Activated naive CD4-positive, alpha-beta T cell treated with anti-CD3 and anti-CD28 coated beads for 36 hours (primary cell): ENCODE measurements around the gene HNRNPM. TPM values are rescaled to one million over a fixed set of nuclear protein-coding genes. Genes with fewer than 3 reads are reported as not detected.
A peak's percentile ranks its signal among the peaks of the same experiment; 100 is the strongest.
"Not testable (repeated sequence)": the region's sequence is repeated elsewhere in the genome, so short reads cannot be mapped to it uniquely, and the experiment has no call there.

Source experiments
- CTCF ChIA-PET: fragments of 350-600 bp; sonication (Branson Sonifier 250); formaldehyde crosslinking; loops from one replicate; lab custom pipeline; 2021; ENCODE audit warnings: antibody characterized with exemption; lab: Charles Lee
- DNase-seq: peaks from one replicate; pipeline ENCODE4 v3.0.0-alpha.2; 2020
- H3K27ac Mint-ChIP-seq: one replicate; pipeline ENCODE4 v1.8.0; 2021; ENCODE audit warnings: mild to moderate bottlenecking, mixed read lengths
- H3K27me3 Mint-ChIP-seq: one replicate; pipeline ENCODE4 v1.8.0; 2021; ENCODE audit warnings: low read depth, mixed read lengths
- H3K36me3 Mint-ChIP-seq: one replicate; pipeline ENCODE4 v1.8.0; 2021; ENCODE audit warnings: low read depth, mixed read lengths
- H3K4me1 Mint-ChIP-seq: one replicate; pipeline ENCODE4 v1.8.0; 2021; ENCODE audit warnings: low read depth, mixed read lengths
- H3K4me3 Mint-ChIP-seq: one replicate; pipeline ENCODE4 v1.8.0; 2021; ENCODE audit warnings: mild to moderate bottlenecking, moderate library complexity, mixed read lengths
- H3K9me3 Mint-ChIP-seq: one replicate; pipeline ENCODE4 v1.8.0; 2021; ENCODE audit warnings: mixed read lengths
- intact Hi-C: fragments of 100-400 bp; cut with micrococcal nuclease; formaldehyde crosslinking; loops from one replicate; pipeline ENCODE4 v1.15.1; 2023
- total RNA-seq, 2 experiments: library from RNA; stranded (reverse); gene quantifications; one replicate each; pipeline ENCODE4 v1.2.3, GENCODE V29; 2021

Gene HNRNPM
- total RNA-seq, 2 experiments from 2014 or later = 151 to 169 TPM

DNA sequence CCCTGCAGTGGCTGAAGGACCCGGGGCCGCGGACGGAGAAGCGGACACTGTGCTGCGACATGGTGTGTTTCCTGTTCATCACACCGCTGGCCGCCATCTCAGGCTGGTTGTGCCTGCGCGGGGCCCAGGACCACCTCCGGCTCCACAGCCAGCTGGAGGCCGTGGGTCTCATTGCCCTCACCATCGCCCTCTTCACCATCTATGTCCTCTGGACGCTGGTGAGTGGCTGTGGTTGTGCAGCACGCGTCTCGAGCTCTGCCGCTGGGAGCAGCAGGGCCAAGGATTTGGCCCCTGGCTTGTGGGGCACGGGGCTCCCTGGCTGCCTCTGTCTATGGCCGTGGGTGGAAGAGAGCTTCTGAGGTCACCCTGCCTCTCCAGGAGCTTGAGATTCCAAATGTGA, 14.1 kb upstream of the HNRNPM start:
- H3K27ac Mint-ChIP-seq = no peak overlapping the region
- intact Hi-C loops = no loop called here
- DNase-seq = no peak

DNA sequence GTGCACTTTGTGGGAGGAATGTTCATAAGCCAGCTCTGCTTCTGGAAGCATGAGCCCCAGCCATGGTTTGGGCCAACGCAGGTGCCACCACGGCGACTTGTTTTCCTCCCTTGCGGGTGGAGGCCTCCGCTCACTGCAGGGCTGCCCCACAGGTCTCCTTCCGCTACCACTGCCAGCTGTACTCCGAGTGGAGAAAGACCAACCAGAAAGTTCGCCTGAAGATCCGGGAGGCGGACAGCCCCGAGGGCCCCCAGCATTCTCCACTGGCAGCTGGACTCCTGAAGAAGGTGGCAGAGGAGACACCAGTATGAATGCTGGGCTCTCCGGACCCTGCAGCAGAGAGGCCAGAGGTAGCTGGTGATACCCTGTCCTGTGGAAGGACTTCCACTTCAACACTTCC, 6.5 kb upstream of the HNRNPM start:
- Mint-ChIP-seq H3K4me3 (no peak overlapping the region), H3K36me3 (no peaks in the 10 kb centered on the region), H3K4me1 (peaks cover 9% of the 10 kb centered on the region), H3K9me3 (no peaks in the 10 kb centered on the region), H3K27ac (no peak overlapping the region), H3K27me3 (no peaks in the 10 kb centered on the region)
- intact Hi-C loops = no loop called here
- DNase-seq = no peak
- CTCF ChIA-PET = interaction anchor here (1.0 kb wide), 1 partner anchor 142 kb away, joined by 3 read pairs; no protein-coding TSS in a partner anchor

More for the DNA sequence above, 14.1 kb upstream of the HNRNPM start:
- Mint-ChIP-seq H3K4me1 (peaks cover 2% of the 10 kb centered on the region), H3K27me3 (no peaks in the 10 kb centered on the region), H3K36me3 (no peaks in the 10 kb centered on the region), H3K9me3 (no peaks in the 10 kb centered on the region), H3K4me3 (no peak overlapping the region)
- CTCF ChIA-PET = interaction anchor here (0.9 kb wide), 2 partner anchors 95 to 150 kb away, joined by 3 to 4 read pairs; no protein-coding TSS in a partner anchor

DNA sequence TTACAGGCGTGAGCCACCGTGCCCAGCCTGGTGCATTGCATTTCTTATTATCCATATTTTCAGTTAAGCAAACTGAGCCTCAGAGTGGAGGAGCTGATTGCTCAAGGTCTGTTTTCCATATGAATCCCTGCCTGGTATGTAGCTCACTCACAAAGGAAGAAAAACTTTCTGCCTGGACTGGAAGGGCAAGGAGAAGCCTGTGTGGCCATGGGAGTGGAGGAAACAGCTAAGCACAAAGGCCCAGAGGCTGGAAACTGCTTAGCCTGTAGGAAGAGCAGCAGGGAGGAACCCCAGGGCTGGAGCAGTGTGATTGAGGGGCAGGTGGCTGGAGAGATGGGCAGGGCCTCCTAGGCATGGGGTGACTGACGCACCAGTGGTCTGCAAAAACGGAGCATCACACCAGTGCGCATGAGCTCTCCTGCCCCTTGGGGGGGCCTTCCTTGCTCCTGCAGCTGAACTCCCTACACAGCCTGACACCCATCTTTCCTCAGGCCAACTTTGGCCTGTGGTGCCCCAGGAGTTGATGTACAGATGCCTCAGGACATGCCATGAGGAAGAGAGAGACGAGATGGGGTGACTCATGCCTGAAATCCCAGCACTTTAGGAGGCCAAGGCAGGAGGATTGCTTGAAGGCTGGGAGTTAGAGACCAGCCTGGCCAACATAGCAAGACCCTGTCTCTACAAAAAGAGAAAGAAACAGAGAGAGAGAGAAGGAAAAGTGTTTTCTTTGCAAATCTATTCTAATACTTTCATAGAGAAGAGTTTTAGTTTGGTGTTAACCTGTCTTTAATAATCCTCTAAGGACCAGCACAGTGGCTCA, 2.8 kb upstream of the HNRNPM start:
- Mint-ChIP-seq H3K4me3 (peak overlapping the region; percentile 18), H3K9me3 (no peaks in the 10 kb centered on the region)
- intact Hi-C loops = loop anchor here (10.0 kb wide), 1 partner anchor 437 kb away; the partner anchor contains the start of gene ELAVL1

DNA sequence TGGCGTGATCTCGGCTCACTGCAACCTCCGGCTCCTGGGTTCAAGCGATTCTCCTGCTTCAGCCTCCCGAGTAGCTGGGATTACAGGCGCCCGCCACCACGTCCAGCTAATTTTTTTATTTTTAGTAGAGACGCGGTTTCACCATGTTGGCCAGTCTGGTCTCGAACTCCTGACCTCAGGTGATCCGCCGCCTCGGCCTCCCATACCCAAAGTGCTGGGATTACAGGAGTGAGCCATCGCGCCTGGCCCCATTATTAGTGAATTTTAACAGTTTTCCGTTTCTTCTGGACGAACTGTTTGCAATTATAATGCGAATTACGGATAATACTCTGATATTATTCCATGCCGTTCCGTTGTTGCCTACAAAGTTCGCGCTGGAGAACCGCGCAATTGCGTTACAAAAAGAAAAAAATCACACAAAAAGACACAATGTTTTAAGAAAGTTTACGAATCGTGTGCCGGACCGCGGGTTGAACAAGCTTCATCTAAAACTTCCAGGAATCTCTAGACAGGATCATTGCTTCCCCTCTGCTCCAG, 567 bp upstream of the HNRNPM start:
- Mint-ChIP-seq H3K27ac (peak overlapping the region; percentile 94), H3K36me3 (peaks cover 21% of the 10 kb centered on the region), H3K4me3 (peak overlapping the region; percentile 95), H3K4me1 (peaks cover 35% of the 10 kb centered on the region)
- not testable (repeated sequence) for DNase-seq, H3K27me3 Mint-ChIP-seq, H3K9me3 Mint-ChIP-seq
- intact Hi-C loops = loop anchor here (1.0 to 10.0 kb wide), 5 partner anchors 31 to 439 kb away; partner anchors contain the start of genes ELAVL1, MARCHF2, NDUFA7 and RPS28
- CTCF ChIA-PET = interaction anchor here (0.7 to 1.5 kb wide), 3 partner anchors 29 to 644 kb away, joined by 3 to 4 read pairs (median 3); partner anchors contain the start of gene MARCHF2

More for the DNA sequence above, 2.8 kb upstream of the HNRNPM start:
- Mint-ChIP-seq H3K4me1 (peaks cover 17% of the 10 kb centered on the region), H3K27ac (no peak overlapping the region), H3K36me3 (peaks cover 14% of the 10 kb centered on the region), H3K27me3 (no peaks in the 10 kb centered on the region)
- CTCF ChIA-PET = interaction anchor here (0.6 kb wide), 1 partner anchor 64 kb away, joined by 4 read pairs; no protein-coding TSS in a partner anchor
- no peak for DNase-seq

DNA sequence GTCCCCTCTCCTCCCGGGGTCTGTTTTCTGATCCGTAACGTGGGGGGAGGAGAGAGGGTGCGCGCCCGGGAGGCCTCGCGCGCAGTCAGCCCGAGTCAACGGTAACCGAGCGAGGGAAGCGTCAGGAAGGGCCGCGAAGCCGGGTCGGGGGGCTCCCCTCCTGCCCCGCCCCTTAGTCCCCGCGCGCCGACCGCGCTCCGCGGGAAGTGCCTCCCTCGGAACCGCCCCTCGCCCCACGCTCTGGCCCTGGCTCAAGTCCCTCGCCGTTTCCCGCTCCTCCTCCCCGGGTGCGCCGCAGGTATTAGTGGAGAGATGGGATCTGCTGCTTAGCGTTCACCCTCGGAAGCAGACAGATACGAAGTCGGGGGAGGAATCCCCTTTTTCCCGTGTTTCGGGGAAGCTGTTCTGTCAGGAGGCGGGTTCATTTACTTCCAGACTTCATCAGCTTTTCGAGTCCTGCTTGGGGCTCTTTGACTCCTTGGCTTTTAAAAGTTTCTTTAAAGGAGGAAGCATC, 770 bp downstream of the HNRNPM start:
- peak overlapping the region; percentile 95 for H3K4me3 Mint-ChIP-seq
- peaks cover 44% of the 10 kb centered on the region for H3K4me1 Mint-ChIP-seq
- CTCF ChIA-PET = interaction anchor here (1.1 to 1.4 kb wide), 2 partner anchors 12 to 49 kb away, joined by 4 to 6 read pairs; no protein-coding TSS in a partner anchor
- H3K36me3 Mint-ChIP-seq = peaks cover 25% of the 10 kb centered on the region
- no peaks in the 10 kb centered on the region for H3K9me3 Mint-ChIP-seq
- no peaks in the 10 kb centered on the region for H3K27me3 Mint-ChIP-seq
- DNase-seq = peak; percentile 49
- peak overlapping the region; percentile 81 for H3K27ac Mint-ChIP-seq
- intact Hi-C loops = loop anchor here (1.0 to 10.0 kb wide), 4 partner anchors 37 to 441 kb away; partner anchors contain the start of genes ELAVL1, RAB11B and ZNF414

DNA sequence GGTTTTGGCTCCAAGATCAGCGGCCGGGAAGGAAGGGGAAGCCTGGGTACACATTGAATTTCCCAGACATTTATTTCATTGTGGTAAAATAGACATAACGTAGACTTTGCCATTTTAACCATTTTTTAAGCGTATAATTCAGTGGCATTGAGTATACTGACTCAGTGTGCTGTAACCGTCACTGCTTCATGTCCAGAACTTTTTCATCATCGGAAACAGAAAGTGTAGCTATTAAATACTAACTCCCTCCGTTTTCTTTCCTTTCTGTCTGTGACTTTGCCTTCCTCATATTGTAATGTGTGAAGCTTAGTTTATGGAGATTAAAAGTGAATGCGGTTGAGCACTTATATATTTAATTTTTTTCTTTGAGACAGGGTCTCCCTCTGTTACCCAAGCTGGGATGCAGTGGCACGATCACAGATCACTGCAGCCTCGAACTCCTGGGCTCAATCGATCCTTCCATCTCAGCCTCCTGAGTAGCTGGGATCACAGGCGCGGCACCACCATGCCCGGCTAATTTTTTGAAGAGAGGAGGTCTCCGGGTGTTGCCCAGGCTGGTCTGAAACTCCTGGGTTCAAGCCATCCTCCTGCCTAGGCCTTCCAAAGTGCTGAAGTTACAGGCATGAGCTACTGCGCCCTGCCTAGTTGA, 1.4 kb downstream of the HNRNPM start:
- H3K27me3 Mint-ChIP-seq = no peaks in the 10 kb centered on the region
- intact Hi-C loops = loop anchor here (5.0 to 10.0 kb wide), 2 partner anchors 36 to 441 kb away; partner anchors contain the start of gene ELAVL1
- peaks cover 49% of the 10 kb centered on the region for H3K4me1 Mint-ChIP-seq
- H3K4me3 Mint-ChIP-seq = peak overlapping the region; percentile 95
- peaks cover 27% of the 10 kb centered on the region for H3K36me3 Mint-ChIP-seq
- peak overlapping the region; percentile 81 for H3K27ac Mint-ChIP-seq
- CTCF ChIA-PET = interaction anchor here (0.6 to 1.5 kb wide), 8 partner anchors 11 to 134 kb away, joined by 3 to 6 read pairs (median 4); partner anchors contain the start of gene MARCHF2
- no peaks in the 10 kb centered on the region for H3K9me3 Mint-ChIP-seq
- no peak for DNase-seq

DNA sequence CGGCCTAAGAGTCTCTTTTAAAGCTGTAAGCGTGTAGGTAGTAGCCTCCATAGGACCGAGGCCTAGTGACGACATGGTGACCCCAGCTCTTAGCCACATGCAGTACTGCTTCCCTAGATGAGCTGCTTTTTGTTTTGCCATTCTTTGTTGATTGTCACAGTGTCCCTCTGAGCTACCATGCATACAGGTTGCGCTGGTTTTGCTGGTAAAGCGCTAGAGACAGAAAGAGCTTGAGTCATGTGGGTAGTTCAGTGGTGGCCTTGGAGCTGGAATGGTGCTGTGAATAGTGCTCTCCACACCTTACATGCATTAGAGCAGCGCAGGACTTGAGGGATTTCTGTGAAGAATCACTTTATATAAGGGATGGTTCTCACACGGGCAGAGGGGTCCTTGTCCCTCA, 5.1 kb downstream of the HNRNPM start:
- intact Hi-C loops = loop anchor here (5.0 to 10.0 kb wide), 2 partner anchors 32 to 445 kb away; partner anchors contain the start of gene ELAVL1
- CTCF ChIA-PET = interaction anchor here (0.6 to 1.9 kb wide), 5 partner anchors 16 to 174 kb away, joined by 3 to 4 read pairs (median 3); partner anchors contain the start of gene MARCHF2
- no peak overlapping the region for H3K4me3 Mint-ChIP-seq
- no peaks in the 10 kb centered on the region for H3K27me3 Mint-ChIP-seq
- no peaks in the 10 kb centered on the region for H3K9me3 Mint-ChIP-seq
- DNase-seq = no peak
- peaks cover 39% of the 10 kb centered on the region for H3K36me3 Mint-ChIP-seq
- H3K4me1 Mint-ChIP-seq = peaks cover 79% of the 10 kb centered on the region
- peak overlapping the region; percentile 54 for H3K27ac Mint-ChIP-seq

DNA sequence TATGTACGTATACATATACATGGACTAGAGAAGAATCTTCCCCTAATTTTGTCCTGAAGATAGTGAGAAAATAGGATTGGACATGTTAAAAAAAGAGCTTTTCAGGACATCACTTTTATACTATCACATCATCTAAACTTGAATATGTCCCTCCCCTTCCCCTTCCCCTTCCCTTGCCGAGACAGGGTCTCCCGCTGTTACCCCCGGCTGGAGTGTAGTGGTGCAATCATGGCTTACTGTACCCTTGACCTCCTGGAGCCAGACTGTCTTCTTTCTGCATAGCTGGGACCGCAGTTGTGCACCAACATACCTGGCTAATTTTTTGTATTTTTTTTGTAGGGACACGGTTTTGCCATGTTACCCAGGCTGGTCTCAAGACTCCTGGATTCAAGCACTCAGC, 6.6 kb downstream of the HNRNPM start:
- Mint-ChIP-seq H3K36me3 (peaks cover 41% of the 10 kb centered on the region), H3K4me1 (peaks cover 86% of the 10 kb centered on the region), H3K27me3 (no peaks in the 10 kb centered on the region), H3K9me3 (no peaks in the 10 kb centered on the region), H3K27ac (no peak overlapping the region), H3K4me3 (no peak overlapping the region)
- no peak for DNase-seq
- CTCF ChIA-PET = interaction anchor here (1.0 to 1.9 kb wide), 3 partner anchors 11 to 128 kb away, joined by 3 to 4 read pairs (median 3); no protein-coding TSS in a partner anchor
- intact Hi-C loops = no loop called here

DNA sequence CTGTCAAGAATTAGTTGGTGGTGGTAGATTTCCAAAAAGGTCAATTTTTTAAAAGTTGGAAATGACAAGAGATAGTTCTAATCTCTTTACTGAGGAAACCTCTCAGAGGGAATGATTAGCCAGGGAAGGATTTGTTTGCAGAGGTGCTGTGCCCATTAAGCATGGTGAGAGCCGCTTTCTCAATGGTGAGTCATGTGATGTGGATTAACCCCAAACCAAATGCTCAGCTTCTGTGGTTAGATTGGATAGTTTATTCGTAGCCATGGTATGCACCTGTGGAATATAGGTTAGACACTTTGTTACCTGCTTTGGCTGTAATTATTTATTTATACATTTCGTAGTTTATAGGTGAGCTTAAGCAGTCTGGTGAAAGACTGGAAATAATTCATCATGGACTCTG, 7.1 kb downstream of the HNRNPM start:
- H3K27ac Mint-ChIP-seq = peak overlapping the region; percentile 33
- H3K36me3 Mint-ChIP-seq = peaks cover 41% of the 10 kb centered on the region
- no peaks in the 10 kb centered on the region for H3K9me3 Mint-ChIP-seq
- DNase-seq = no peak
- H3K4me1 Mint-ChIP-seq = peaks cover 86% of the 10 kb centered on the region
- CTCF ChIA-PET = interaction anchor here (1.5 to 1.9 kb wide), 2 partner anchors 97 to 127 kb away, joined by 3 to 4 read pairs; no protein-coding TSS in a partner anchor
- no peak overlapping the region for H3K4me3 Mint-ChIP-seq
- intact Hi-C loops = no loop called here
- no peaks in the 10 kb centered on the region for H3K27me3 Mint-ChIP-seq

DNA sequence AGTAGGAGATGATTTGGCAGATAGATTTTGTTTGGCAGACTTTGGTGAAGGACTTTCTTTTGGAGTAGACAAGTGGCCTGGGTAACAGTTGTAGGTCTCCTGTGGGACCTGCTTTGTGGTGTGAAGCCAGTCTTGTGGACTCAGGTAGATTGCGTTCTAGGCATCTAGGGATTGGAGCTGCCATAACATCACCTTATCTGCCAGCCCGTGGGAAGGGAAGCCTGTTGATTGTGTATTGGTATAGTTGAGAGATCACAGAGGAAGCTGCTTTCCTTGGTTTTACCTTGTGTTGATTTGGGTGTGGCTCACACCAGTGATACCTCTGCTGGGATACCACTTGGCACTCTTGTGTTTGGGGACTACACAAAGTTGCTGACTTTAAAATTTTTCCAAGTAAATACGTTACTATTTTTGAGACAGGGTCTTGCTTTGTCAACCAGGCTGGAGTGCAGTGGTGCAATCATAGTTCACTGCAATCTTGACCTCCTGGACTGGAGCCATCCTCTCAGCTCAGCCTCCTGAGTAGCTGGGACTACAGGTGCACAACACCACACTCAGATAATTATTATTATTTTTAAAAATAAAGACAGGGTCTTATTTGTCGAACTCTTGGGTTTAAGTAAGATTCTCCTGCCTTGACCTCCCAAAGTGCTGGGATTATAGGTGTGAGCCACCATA, 7.8 kb downstream of the HNRNPM start:
- intact Hi-C loops = no loop called here
- Mint-ChIP-seq H3K27ac (peak overlapping the region; percentile 33), H3K4me3 (no peak overlapping the region), H3K27me3 (no peaks in the 10 kb centered on the region), H3K4me1 (peaks cover 86% of the 10 kb centered on the region), H3K9me3 (no peaks in the 10 kb centered on the region), H3K36me3 (peaks cover 36% of the 10 kb centered on the region)
- CTCF ChIA-PET = interaction anchor here (0.6 to 1.1 kb wide), 2 partner anchors 10 to 42 kb away, joined by 3 to 4 read pairs; no protein-coding TSS in a partner anchor
- DNase-seq = no peak

DNA sequence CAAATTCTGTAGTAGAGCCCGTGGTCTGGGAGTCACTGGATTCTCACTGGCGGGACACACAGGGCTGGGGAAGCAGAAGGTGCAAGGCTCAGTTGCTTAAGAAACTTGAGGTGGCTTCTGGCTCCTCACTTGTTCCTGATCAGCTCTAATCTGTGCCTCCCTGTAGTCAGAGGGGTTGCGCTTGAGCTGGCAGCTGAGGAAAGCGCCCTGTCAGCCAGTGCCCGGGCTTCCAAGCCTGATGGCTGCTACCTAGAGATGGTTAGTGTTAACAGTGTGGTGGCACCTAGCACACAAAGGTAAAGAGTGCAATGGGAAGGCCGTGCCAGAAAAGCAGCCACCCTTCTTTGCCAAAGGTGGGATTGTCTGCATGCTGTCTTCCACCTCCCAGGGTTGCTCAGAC, 8.8 kb downstream of the HNRNPM start:
- Mint-ChIP-seq H3K27ac (no peak overlapping the region), H3K4me3 (no peak overlapping the region), H3K9me3 (no peaks in the 10 kb centered on the region), H3K36me3 (peaks cover 37% of the 10 kb centered on the region), H3K27me3 (no peaks in the 10 kb centered on the region), H3K4me1 (peaks cover 89% of the 10 kb centered on the region)
- intact Hi-C loops = no loop called here
- CTCF ChIA-PET = interaction anchor here (1.1 kb wide), 1 partner anchor 9 kb away, joined by 3 read pairs; no protein-coding TSS in a partner anchor
- no peak for DNase-seq
